Mucosa of rectum (tissue), 2 donors: ENCODE data around the gene GTF2H1.

Experiments
- H3K27ac ChIP-seq, 2 donors: one replicate each; pipeline ENCODE4 v1.7.0; 2013; ENCODE audit warnings: inconsistent platforms in 2 of 2, low read depth in 2 of 2, low read length in 2 of 2
- H3K27me3 ChIP-seq, 2 donors: one replicate each; pipeline ENCODE4 v1.7.0; 2013; ENCODE audit warnings: low read length in 2 of 2; ENCODE audit not compliant: control insufficient read depth in 2 of 2, insufficient read depth in 2 of 2
- H3K36me3 ChIP-seq, 2 donors: one replicate each; pipeline ENCODE4 v1.7.0; 2013; ENCODE audit warnings: low read length in 2 of 2; ENCODE audit not compliant: control insufficient read depth in 2 of 2, insufficient read depth in 2 of 2
- H3K4me1 ChIP-seq, 2 donors: one replicate each; pipeline ENCODE4 v1.7.0; 2013; ENCODE audit warnings: low read length in 2 of 2, mild to moderate bottlenecking in 1 of 2; ENCODE audit not compliant: control insufficient read depth in 2 of 2, insufficient read depth in 2 of 2
- H3K4me3 ChIP-seq, 2 donors: one replicate each; pipeline ENCODE4 v1.7.0; 2013; ENCODE audit warnings: low read length in 2 of 2
- H3K9ac ChIP-seq, 2 donors: one replicate each; pipeline ENCODE4 v1.7.0; 2013; ENCODE audit warnings: low read length in 2 of 2, low read depth in 1 of 2, mild to moderate bottlenecking in 1 of 2
- H3K9me3 ChIP-seq, 2 donors: one replicate each; pipeline ENCODE4 v1.7.0; 2013; ENCODE audit warnings: low read length in 2 of 2; ENCODE audit not compliant: control insufficient read depth in 2 of 2
- donor health status: healthy.
- donor health status: Normal muscosa, but diverticular disease.

Gene GTF2H1

GRCh38 chr11:18321969-18322711 lies at the start of gene GTF2H1, which contains the start of gene HPS5:
Gene GTF2H1, plus strand, starts transcription at chr11:18322567. Its CDS starts 10,508 bp downstream, at chr11:18333075.
Gene HPS5, minus strand, starts transcription at chr11:18322140. Its CDS starts 4,282 bp downstream, at chr11:18317858.
- H3K4me3 ChIP-seq = peak within 1 kb of the TSS; percentile 98 to 99
- peaks cover 16 to 33% of the 10 kb centered on the region in 2 donors for H3K4me1 ChIP-seq
- H3K36me3 ChIP-seq = peaks cover 6 to 9% of the 10 kb centered on the region in 2 donors
- H3K9me3 ChIP-seq = no peaks in the 10 kb centered on the region
- H3K27ac ChIP-seq = peak within 1 kb of the TSS; percentile 97
- no peaks in the 10 kb centered on the region for H3K27me3 ChIP-seq
- H3K9ac ChIP-seq = peak within 1 kb of the TSS; percentile 83 to 97

- H3K4me3 ChIP-seq = no peak overlapping the region
- peaks cover 13 to 25% of the 10 kb centered on the region in 2 donors for H3K36me3 ChIP-seq
- no peak overlapping the region for H3K9ac ChIP-seq
- H3K27me3 ChIP-seq = no peaks in the 10 kb centered on the region
- H3K4me1 ChIP-seq = no peaks in the 10 kb centered on the region
- peak overlapping the region in 1 of 2 donors; percentile 23 for H3K27ac ChIP-seq
- no peaks in the 10 kb centered on the region for H3K9me3 ChIP-seq
These were observed 44.6 kb upstream of the GTF2H1 start for GRCh38 chr11:18277565-18278271.

- no peaks in the 10 kb centered on the region for H3K9me3 ChIP-seq
- peak overlapping the region in 1 of 2 donors; percentile 38 for H3K27ac ChIP-seq
- H3K4me3 ChIP-seq = peak overlapping the region in 1 of 2 donors; percentile 31
- H3K36me3 ChIP-seq = peaks cover 19 to 41% of the 10 kb centered on the region in 2 donors
- no peaks in the 10 kb centered on the region for H3K27me3 ChIP-seq
- no peaks in the 10 kb centered on the region for H3K4me1 ChIP-seq
- no peak overlapping the region for H3K9ac ChIP-seq
These were observed 41.8 kb upstream of the GTF2H1 start for GRCh38 chr11:18280438-18281045.

GRCh38 chr11:18282626-18283025 lies 39.7 kb upstream of the GTF2H1 start:
- no peak overlapping the region for H3K9ac ChIP-seq
- peaks cover 38 to 55% of the 10 kb centered on the region in 2 donors for H3K36me3 ChIP-seq
- H3K4me3 ChIP-seq = no peak overlapping the region
- H3K27ac ChIP-seq = no peak overlapping the region
- no peaks in the 10 kb centered on the region for H3K9me3 ChIP-seq
- no peaks in the 10 kb centered on the region for H3K27me3 ChIP-seq
- H3K4me1 ChIP-seq = no peaks in the 10 kb centered on the region

GRCh38 chr11:18285841-18286240 lies 36.5 kb upstream of the GTF2H1 start:
- peaks cover 44 to 56% of the 10 kb centered on the region in 2 donors for H3K36me3 ChIP-seq
- no peak overlapping the region for H3K9ac ChIP-seq
- no peaks in the 10 kb centered on the region for H3K9me3 ChIP-seq

GRCh38 chr11:18288911-18289310 lies 33.5 kb upstream of the GTF2H1 start:
- no peaks in the 10 kb centered on the region for H3K9me3 ChIP-seq
- peaks cover 49 to 55% of the 10 kb centered on the region in 2 donors for H3K36me3 ChIP-seq
- H3K27me3 ChIP-seq = no peaks in the 10 kb centered on the region
- no peak overlapping the region for H3K4me3 ChIP-seq
- no peaks in the 10 kb centered on the region for H3K4me1 ChIP-seq
- H3K9ac ChIP-seq = no peak overlapping the region
- H3K27ac ChIP-seq = no peak overlapping the region

More at GRCh38 chr11:18285841-18286240, 36.5 kb upstream of the GTF2H1 start:
- no peaks in the 10 kb centered on the region for H3K27me3 ChIP-seq
- H3K27ac ChIP-seq = no peak overlapping the region
- H3K4me3 ChIP-seq = no peak overlapping the region
- no peaks in the 10 kb centered on the region for H3K4me1 ChIP-seq

- no peaks in the 10 kb centered on the region for H3K27me3 ChIP-seq
- H3K9ac ChIP-seq = no peak overlapping the region
- peaks cover 57 to 64% of the 10 kb centered on the region in 2 donors for H3K36me3 ChIP-seq
- no peak overlapping the region for H3K4me3 ChIP-seq
- H3K27ac ChIP-seq = no peak overlapping the region
- H3K4me1 ChIP-seq = no peaks in the 10 kb centered on the region
- H3K9me3 ChIP-seq = no peaks in the 10 kb centered on the region
These were observed 27.5 kb upstream of the GTF2H1 start for GRCh38 chr11:18294862-18295261.

- Histone ChIP-seq H3K36me3 (peaks cover 58 to 59% of the 10 kb centered on the region in 2 donors), H3K4me1 (no peaks in the 10 kb centered on the region), H3K4me3 (no peak overlapping the region), H3K27ac (no peak overlapping the region), H3K9ac (no peak overlapping the region), H3K9me3 (no peaks in the 10 kb centered on the region), H3K27me3 (no peaks in the 10 kb centered on the region)
These were observed 27.1 kb upstream of the GTF2H1 start for GRCh38 chr11:18295316-18295715.

GRCh38 chr11:18299721-18300120 lies 22.6 kb upstream of the GTF2H1 start:
- no peak overlapping the region for H3K4me3 ChIP-seq
- no peaks in the 10 kb centered on the region for H3K27me3 ChIP-seq
- peaks cover 41 to 45% of the 10 kb centered on the region in 2 donors for H3K36me3 ChIP-seq

GRCh38 chr11:18304745-18305144 lies 17.6 kb upstream of the GTF2H1 start:
- Histone ChIP-seq H3K9me3 (no peaks in the 10 kb centered on the region), H3K36me3 (peaks cover 21 to 34% of the 10 kb centered on the region in 2 donors), H3K27ac (no peak overlapping the region), H3K27me3 (no peaks in the 10 kb centered on the region), H3K4me1 (peaks cover 0 to 3% of the 10 kb centered on the region in 2 donors), H3K4me3 (no peak overlapping the region), H3K9ac (no peak overlapping the region)

More at GRCh38 chr11:18299721-18300120, 22.6 kb upstream of the GTF2H1 start:
- Histone ChIP-seq H3K27ac (no peak overlapping the region), H3K9me3 (no peaks in the 10 kb centered on the region), H3K9ac (no peak overlapping the region), H3K4me1 (peaks cover 0 to 3% of the 10 kb centered on the region in 2 donors)
